Activated CD4-positive, CD25-positive, alpha-beta regulatory T cell treated with anti-CD3 and anti-CD28 coated beads, Interleukin-2, amount 50 U/mL, for 24 hours (primary cell): ENCODE data around the gene CTPS1.

ENCODE experiments used
- ATAC-seq, 2 donors: fragments of 150-1000 bp; cut with Tn5 transposase; one replicate each; pipeline ENCODE4 v1.10.0; 2021; ENCODE audit warnings: mild to moderate bottlenecking in 1 of 2, moderate library complexity in 1 of 2

Gene CTPS1

GRCh38 chr1:41003640-41004220 lies 24.2 kb downstream of the CTPS1 start:
- peak; percentile 100 for ATAC-seq

DNA sequence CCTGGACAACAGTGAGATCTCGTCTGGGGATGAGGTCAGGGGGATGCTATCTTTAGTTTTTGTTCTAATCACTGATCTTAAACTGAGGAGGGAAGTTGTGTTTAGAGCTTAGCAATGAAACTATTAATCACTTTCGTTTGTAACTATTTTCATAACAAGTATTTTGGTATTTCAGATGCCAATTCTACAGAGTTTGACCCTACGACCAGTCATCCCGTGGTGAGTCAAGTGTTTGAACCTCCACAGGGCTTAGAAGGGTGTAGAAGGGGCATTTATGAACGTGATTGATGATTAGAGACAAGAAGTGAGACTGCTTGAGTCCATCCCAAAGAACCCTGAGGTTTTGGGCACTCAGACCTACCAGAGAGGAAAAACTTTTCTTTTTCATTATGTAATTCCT lies 26.4 kb downstream of the CTPS1 start:
- ATAC-seq = no peak

GRCh38 chr1:41006942-41007865 lies 27.7 kb downstream of the CTPS1 start:
- ATAC-seq = no peak

DNA sequence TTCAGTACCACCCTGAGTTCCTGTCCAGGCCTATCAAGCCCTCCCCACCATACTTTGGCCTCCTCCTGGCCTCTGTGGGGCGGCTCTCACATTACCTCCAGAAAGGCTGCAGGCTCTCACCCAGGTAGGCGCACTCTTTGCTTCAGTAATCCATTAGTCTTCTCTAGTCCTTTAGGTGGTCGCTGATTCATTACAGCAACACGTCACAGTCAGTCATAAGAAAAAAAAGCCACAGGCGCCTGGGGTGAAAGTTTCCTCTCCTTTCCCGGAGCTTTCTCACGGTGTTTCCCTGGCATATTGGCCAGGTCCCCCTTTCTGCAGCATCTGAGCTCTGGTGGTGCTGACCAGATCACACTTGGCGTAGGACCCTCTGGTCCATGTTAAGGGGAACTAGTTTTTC lies 30.0 kb downstream of the CTPS1 start:
- ATAC-seq = no peak

DNA sequence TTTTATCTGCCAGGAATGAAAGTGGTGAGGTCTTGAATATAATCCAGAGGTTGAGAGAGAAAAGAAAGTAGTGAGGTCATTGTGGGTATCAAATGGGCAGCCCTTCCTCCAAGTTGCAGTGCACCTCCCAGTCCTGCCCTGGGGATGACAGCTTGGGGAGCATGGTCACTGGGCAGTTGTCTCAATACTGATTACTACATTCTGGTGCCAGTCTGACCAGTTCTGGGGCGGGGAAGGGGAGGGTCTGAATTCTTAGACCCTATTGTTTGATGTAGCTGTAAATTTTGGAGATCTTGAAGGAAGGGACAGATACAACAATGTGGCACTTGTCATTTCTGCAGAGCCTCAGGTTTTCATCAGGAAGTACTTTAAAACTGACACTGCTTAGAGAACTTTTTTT lies 30.8 kb downstream of the CTPS1 start:
- ATAC-seq = no peak

GRCh38 chr1:41013024-41013423 lies 33.5 kb downstream of the CTPS1 start:
- no peak for ATAC-seq

DNA sequence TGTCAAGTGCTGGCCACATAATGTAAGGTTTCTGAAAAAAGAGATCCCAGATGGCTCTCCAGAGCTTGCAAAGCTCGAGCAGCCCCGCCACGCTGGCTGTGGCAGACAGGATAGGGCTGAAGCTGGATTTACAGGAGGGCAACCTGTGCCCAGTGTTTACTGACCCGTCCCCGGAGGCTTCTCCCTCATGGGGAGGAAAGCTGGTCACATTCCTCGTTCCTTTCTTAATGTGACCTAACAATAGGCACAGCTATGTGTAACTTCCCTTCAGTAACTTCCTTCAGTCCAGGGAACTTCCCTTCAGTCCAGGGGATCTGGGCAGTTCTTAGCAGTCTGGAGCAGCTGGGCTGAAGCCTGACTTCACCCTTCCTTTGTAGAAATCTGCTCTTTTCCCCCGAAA lies 34.3 kb downstream of the CTPS1 start:
- ATAC-seq = no peak

DNA sequence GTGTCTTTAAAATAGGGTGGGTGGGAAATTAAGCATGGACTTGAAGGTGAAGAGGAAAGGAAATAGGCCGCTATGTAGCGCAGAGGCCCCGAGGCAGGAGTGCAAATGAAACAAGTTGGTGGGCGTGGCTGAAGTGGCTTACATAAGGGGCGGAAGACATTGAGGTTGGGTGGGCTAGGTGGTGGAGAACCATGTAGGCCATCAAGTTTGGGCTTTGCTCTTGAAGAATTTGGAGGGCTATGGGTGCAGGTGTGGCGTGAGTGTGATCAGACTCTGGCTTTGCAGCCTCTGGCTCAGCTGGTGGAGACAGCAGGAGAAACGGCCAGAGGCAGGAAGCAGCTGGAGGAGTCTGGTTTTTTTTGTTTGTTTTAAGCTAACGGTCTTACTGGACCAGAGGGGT lies 35.4 kb downstream of the CTPS1 start:
- no peak for ATAC-seq

- no peak for ATAC-seq
Measured at GRCh38 chr1:41015281-41015896, 35.9 kb downstream of the CTPS1 start.

DNA sequence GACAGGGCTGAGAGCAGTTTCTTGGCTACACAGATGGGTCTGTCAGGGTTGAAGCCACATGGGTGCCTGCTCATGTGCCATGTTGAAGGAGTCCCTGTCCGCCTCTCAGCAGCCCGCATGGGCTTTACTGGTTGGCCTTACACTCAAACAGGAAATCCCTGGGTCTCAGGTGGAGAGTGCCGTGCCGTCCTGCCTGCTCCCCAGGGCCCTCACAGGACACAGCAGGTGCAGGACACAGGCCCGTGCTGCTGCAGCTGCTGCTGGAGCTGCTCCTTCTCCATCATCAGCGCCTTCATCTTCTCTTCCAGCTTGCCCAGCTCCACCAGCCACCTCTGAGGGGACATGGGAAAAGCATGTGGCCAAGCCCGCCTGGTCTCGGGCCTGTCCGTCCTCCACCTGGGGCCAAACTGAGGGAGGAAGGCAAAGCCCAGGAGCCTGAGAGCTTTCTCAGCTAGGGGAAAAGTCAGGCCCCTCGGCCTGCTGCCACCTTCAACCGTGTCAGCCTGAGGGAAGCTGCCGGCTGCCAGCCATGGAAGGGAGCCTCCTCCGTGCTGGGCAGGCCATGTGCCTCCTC lies 36.5 kb downstream of the CTPS1 start:
- no peak for ATAC-seq

- ATAC-seq = no peak
Measured at GRCh38 chr1:41017141-41018017, 37.9 kb downstream of the CTPS1 start.

DNA sequence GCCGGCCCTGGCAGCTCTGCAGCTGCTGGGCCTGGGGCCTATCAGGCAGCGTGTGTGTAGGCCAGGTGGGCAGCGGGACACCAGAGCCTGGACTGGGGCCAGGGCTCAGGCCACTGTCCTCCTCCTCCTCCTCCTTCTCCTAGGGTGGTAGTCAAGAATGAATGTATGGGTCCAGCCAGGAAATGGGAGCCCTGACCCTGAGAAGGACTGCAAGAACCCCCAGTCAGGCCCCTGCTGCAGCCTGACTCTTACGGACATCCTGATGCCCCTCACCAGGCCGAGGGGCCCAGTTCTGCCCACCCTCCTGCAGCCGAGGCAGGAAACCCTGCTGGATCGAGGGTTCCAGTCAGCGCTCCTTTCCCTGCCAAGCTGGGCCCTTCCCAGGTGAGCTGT lies 38.5 kb downstream of the CTPS1 start:
- ATAC-seq = no peak

DNA sequence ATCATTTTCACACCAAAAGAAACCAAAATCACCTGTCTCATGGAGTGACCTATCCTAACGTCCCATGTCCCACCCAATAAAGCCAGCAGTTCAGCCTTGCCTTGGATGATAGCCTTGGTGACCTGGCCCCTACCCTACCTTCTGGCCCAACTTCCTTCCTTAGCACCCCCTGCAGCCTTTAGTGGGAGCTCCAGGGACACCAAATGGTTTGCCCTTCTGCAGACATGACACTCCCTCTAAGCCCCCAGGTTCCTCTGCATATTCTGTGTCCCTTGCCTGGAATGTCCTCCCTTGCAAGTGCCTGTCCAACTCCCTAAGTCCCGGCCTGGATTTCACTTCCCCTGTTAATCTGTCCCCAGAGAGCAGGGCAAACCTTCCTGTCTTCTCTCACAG lies 39.9 kb downstream of the CTPS1 start:
- no peak for ATAC-seq

- no peak for ATAC-seq
Measured at GRCh38 chr1:41020109-41020576, 40.6 kb downstream of the CTPS1 start.

GRCh38 chr1:41020654-41021053 lies 41.2 kb downstream of the CTPS1 start:
- no peak for ATAC-seq

DNA sequence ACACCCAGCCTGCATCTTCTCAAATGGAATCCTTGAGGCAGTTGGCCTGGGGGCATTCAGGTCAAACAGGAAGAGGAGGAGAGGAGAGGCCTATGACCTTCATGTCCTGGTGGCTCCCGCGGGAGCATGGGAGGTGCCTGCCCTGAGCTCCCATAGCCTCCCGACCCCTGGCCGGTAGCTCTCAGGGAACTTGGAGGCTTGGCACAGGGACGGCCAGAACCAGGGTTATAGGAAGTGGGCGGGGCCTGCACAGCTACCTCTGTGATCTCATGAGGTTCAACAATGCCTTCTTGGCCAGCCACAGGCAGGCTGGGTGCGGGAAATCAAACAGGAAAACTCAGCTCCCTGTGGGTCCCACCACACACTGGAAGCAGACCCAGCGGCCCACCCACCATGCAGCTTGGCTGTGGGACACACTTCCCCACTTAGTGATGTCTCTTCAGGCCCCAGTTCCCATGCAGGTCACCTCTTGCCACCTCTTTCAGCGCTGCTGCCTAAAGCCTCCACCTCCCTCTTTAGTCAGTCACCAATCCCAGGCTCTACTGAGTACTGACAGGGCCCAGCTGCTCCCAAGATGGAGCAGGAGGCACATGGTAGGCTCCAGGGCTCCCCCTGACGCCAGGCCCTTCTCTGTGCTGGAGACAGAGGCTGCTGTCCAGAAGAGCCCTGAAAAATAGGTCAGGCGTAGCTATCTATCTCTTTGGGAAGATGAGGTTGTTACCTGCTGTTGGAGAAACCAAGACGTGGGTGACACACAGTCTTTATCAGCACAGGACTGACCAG lies 42.2 kb downstream of the CTPS1 start, which contains the start of gene SLFNL1:
Gene SLFNL1, minus strand, starts transcription at position 200 of the 783 bp plus-strand sequence. CDS start 1,065 bp downstream, outside the sequence.
- no peak for ATAC-seq

- ATAC-seq = no peak
Measured at GRCh38 chr1:41022424-41022823, 42.9 kb downstream of the CTPS1 start.

DNA sequence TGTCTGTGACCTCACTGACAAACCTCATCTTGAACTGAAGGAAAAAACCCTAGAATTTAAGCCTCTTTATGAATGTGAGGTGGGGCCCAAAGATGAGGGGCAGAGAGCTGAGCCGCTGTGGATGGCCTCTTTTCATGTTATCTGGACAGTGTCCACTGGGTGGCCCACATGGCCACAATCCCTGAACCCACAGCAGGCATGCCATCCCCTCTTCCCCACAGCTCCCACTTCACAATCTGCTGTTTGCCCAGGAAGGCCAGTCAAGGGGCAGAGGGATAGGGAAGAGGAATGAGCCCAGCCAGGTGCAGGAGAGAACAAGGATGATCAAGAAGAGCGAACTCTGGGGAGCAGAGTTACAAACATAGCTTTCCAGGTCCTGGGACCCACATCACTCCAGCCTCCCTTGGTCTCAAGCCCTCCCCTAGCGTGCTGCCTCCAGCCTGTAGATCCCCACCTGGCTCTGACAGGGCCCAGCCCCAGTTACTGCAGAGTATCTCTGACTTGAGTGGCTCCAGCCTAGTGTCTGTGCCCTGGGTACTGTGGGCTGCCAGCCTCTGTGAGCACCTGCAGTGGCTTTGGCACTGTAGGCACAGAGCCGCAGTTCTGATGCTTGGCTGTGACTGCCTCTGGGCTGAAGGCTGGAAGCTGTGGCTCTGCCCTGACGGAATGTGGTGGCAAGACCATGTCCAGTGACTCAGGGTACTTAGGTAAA lies 43.9 kb downstream of the CTPS1 start:
- no peak for ATAC-seq

GRCh38 chr1:41024953-41025352 lies 45.5 kb downstream of the CTPS1 start:
- ATAC-seq = no peak

GRCh38 chr1:41025979-41026819 lies 46.7 kb downstream of the CTPS1 start:
- no peak for ATAC-seq
